Activated CD4-positive, CD25-positive, alpha-beta regulatory T cell treated with anti-CD3 and anti-CD28 coated beads, Interleukin-2, amount 50 U/mL, for 24 hours (primary cell): ENCODE measurements around the gene FGGY.
"Not testable (repeated sequence)": the region's sequence is repeated elsewhere in the genome, so short reads cannot be mapped to it uniquely, and the experiment has no call there.

Experiments
- ATAC-seq, 2 donors: fragments of 150-1000 bp; cut with Tn5 transposase; one replicate each; pipeline ENCODE4 v1.10.0; 2021; ENCODE audit warnings: mild to moderate bottlenecking in 1 of 2, moderate library complexity in 1 of 2

The FGGY gene

GRCh38 chr1:59487335-59488031, 190.6 kb downstream of the FGGY start:
- no peak for ATAC-seq

- no peak for ATAC-seq
Observed at GRCh38 chr1:59492500-59492899, 195.6 kb downstream of the FGGY start.

GRCh38 chr1:59494145-59494833, 197.4 kb downstream of the FGGY start:
- no peak for ATAC-seq

- not testable (repeated sequence) for ATAC-seq
Observed at GRCh38 chr1:59496156-59496555, 199.3 kb downstream of the FGGY start.

GRCh38 chr1:59497616-59498015, 200.7 kb downstream of the FGGY start:
- ATAC-seq = no peak

- no peak for ATAC-seq
Observed at GRCh38 chr1:59498640-59499039, 201.7 kb downstream of the FGGY start.

GRCh38 chr1:59499273-59499942, 202.5 kb downstream of the FGGY start:
- ATAC-seq = no peak

GRCh38 chr1:59499943-59500569, 203.2 kb downstream of the FGGY start:
- no peak for ATAC-seq

GRCh38 chr1:59500950-59501742, 204.3 kb downstream of the FGGY start:
- ATAC-seq = no peak

GRCh38 chr1:59502009-59502691, 205.3 kb downstream of the FGGY start:
- ATAC-seq = no peak

GRCh38 chr1:59504276-59504675, 207.4 kb downstream of the FGGY start:
- ATAC-seq = no peak

GRCh38 chr1:59505596-59506028, 208.7 kb downstream of the FGGY start:
- ATAC-seq = no peak

- peak in 1 of 2 donors; percentile 41 for ATAC-seq
Observed at GRCh38 chr1:59506952-59507351, 210.1 kb downstream of the FGGY start.

GRCh38 chr1:59509341-59509875, 212.5 kb downstream of the FGGY start:
- ATAC-seq = no peak

GRCh38 chr1:59510249-59510648, 213.4 kb downstream of the FGGY start:
- ATAC-seq = no peak

GRCh38 chr1:59511476-59512465, 214.9 kb downstream of the FGGY start:
- no peak for ATAC-seq

- no peak for ATAC-seq
Observed at GRCh38 chr1:59512702-59513101, 215.8 kb downstream of the FGGY start.

- ATAC-seq = no peak
Observed at GRCh38 chr1:59514061-59514909, 217.4 kb downstream of the FGGY start.

GRCh38 chr1:59516881-59517280, 220.0 kb downstream of the FGGY start:
- no peak for ATAC-seq
